Sigmoid colon (tissue), 7 donors: ENCODE data around the gene ITGA2. TPM values are rescaled to one million over a fixed set of nuclear protein-coding genes. Genes with fewer than 3 reads are reported as not detected.

Experiments used
- DNase-seq: peaks from one replicate; pipeline ENCODE4 v3.0.0-alpha.2; 2019
- H3K27ac ChIP-seq, 4 donors: fragments of 200-600 bp; sonication (generic); one replicate each; pipeline ENCODE4 v1.5.1; 2016 to 2019; ENCODE audit warnings: mild to moderate bottlenecking in 1 of 4
- H3K27me3 ChIP-seq, 3 donors: fragments of 200-600 bp; sonication (generic); one replicate each; pipeline ENCODE4 v1.5.1; 2019; ENCODE audit warnings: mild to moderate bottlenecking in 1 of 3
- H3K36me3 ChIP-seq, 4 donors: fragments of 200-600 bp; sonication (generic); one replicate each; pipeline ENCODE4 v1.5.1; 2016 to 2019
- H3K4me1 ChIP-seq, 4 donors: fragments of 200-600 bp; sonication (generic); one replicate each; pipeline ENCODE4 v1.5.1; 2017 to 2019
- H3K4me3 ChIP-seq, 4 donors: fragments of 200-600 bp; sonication (generic); one replicate each; pipeline ENCODE4 v1.5.1; 2017 to 2019; ENCODE audit warnings: mild to moderate bottlenecking in 2 of 4, moderate library complexity in 1 of 4
- H3K9me3 ChIP-seq, 4 donors: fragments of 200-600 bp in 3 of 4; sonication (generic) in 3 of 4; one replicate each; pipeline versions ENCODE4 v1.5.1 to v1.6.1; 2013 to 2019
- EP300 ChIP-seq, 4 donors: sonication (generic); formaldehyde crosslinking; IDR thresholded peaks; one replicate each; pipeline ENCODE4 v1.6.1; 2017; ENCODE audit warnings: antibody characterized with exemption in 4 of 4
- POLR2A ChIP-seq, 2 donors: fragments of 450-650 bp; IDR thresholded peaks; one replicate each; pipeline ENCODE4 v1.6.1; 2016; ENCODE audit warnings: antibody characterized with exemption in 2 of 2, mild to moderate bottlenecking in 2 of 2, moderate library complexity in 2 of 2
- POLR2AphosphoS5 ChIP-seq, 4 donors: sonication (generic); formaldehyde crosslinking; IDR thresholded peaks; one replicate each; pipeline ENCODE4 v1.6.1; 2017; ENCODE audit warnings: antibody characterized with exemption in 4 of 4
- WGBS, 2 donors: extraction: QIAGEN DNeasy Blood & Tissue Kit; methylation state at CpG; one replicate each; pipeline ENCODE4 v1.1.7; 2013; 5-methylcytosine and 5-hydroxymethylcytosine counted together
- intact Hi-C: fragments of 100-400 bp; cut with DNase I; formaldehyde crosslinking; loops from one replicate; pipeline ENCODE4 v1.15.1; 2023
- polyA plus RNA-seq, 3 donors: library from polyadenylated mRNA; stranded (reverse); fragments of 200-250 nt; gene quantifications; one replicate each; pipeline ENCODE4 v1.2.3, GENCODE V29; 2013
- total RNA-seq, 4 donors: library from RNA; depleted of rRNA; stranded (reverse); fragments of >200 nt; gene quantifications; one replicate each; pipeline ENCODE4 v1.1.0, GENCODE V29; 2016
- TF ChIP-seq, protein P1 (sequence below), 4 experiments: fragments of 450-650 bp in 3 of 4; fragments of 200-600 bp in 1 of 4; IDR thresholded peaks; one replicate each; pipeline ENCODE4 v1.5.1; 2016 to 2019; ENCODE audit warnings: antibody characterized with exemption in 4 of 4, mild to moderate bottlenecking in 3 of 4, moderate library complexity in 2 of 4
- donor health status: healthy with polysubstance abuse.
- donor health status: Bipolar disorder and iron deficiency.
- donor health status: healthy.

The ITGA2 gene
- total and polyA plus RNA-seq, 7 donors, result 0.60 to 4.9 (median 1.4) TPM

DNA sequence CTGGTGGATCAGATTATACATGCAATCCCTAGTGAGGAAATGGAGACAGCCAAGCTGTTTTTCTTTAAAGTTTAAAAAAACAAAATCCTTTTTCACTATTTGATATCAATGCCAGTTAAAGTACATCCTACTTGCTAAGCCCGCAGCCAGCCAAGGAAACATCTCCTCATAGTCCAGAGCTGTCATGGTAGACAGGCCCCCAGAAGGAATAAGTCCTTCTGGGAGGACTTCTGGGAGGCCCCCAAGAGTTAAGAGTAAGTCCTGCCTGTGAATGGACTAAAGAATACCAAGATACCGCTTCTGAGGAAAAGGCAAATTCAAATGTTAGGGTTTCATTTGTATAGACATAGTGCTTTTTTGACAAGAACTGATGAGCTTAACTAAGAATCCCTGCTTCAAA is 82.1 kb downstream of the ITGA2 start:
- Histone ChIP-seq H3K27me3 (no peaks in the 10 kb centered on the region), H3K4me1 (no peaks in the 10 kb centered on the region), H3K36me3 (peaks cover 0 to 3% (median 0%) of the 10 kb centered on the region in 4 donors), H3K9me3 (no peaks in the 10 kb centered on the region), H3K4me3 (no peak overlapping the region), H3K27ac (no peak overlapping the region)
- no peak for DNase-seq
- intact Hi-C loops, result no loop called here
- WGBS, 2 donors, result 91 to 93% methylated on average over 2 of the region's 2 CpGs
- TF ChIP-seq EP300 (IDR thresholded peaks at IDR 0.05) (no peak), POLR2A (IDR thresholded peaks at IDR 0.05) (no peak), POLR2AphosphoS5 (IDR thresholded peaks at IDR 0.05) (no peak)
- TF ChIP-seq, protein P1, sequence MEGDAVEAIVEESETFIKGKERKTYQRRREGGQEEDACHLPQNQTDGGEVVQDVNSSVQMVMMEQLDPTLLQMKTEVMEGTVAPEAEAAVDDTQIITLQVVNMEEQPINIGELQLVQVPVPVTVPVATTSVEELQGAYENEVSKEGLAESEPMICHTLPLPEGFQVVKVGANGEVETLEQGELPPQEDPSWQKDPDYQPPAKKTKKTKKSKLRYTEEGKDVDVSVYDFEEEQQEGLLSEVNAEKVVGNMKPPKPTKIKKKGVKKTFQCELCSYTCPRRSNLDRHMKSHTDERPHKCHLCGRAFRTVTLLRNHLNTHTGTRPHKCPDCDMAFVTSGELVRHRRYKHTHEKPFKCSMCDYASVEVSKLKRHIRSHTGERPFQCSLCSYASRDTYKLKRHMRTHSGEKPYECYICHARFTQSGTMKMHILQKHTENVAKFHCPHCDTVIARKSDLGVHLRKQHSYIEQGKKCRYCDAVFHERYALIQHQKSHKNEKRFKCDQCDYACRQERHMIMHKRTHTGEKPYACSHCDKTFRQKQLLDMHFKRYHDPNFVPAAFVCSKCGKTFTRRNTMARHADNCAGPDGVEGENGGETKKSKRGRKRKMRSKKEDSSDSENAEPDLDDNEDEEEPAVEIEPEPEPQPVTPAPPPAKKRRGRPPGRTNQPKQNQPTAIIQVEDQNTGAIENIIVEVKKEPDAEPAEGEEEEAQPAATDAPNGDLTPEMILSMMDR (IDR thresholded peaks at IDR 0.05), result no peak

DNA sequence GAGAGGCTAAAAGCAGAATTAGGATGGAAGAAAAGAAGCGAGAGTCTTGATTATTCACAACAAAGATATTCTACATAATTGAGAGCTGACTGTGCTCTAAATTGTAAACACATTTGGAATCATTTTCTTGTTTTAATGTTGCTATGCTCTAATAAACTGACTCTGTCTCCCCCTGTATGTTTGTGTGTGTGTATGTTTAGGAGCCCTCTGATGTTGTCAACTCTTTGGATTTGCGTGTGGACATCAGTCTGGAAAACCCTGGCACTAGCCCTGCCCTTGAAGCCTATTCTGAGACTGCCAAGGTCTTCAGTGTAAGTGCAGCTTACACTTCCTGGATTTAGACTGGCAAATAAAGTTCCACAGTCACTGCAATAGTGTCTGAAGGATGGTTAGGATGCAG is 82.6 kb downstream of the ITGA2 start:
- H3K4me1 ChIP-seq, result no peaks in the 10 kb centered on the region
- TF ChIP-seq EP300 (IDR thresholded peaks at IDR 0.05) (no peak), POLR2A (IDR thresholded peaks at IDR 0.05) (no peak), POLR2AphosphoS5 (IDR thresholded peaks at IDR 0.05) (no peak)
- TF ChIP-seq, protein P1 (IDR thresholded peaks at IDR 0.05), result no peak
- H3K9me3 ChIP-seq, result no peaks in the 10 kb centered on the region
- DNase-seq, result no peak
- no peak overlapping the region for H3K27ac ChIP-seq
- 81 to 85% methylated on average over 2 of the region's 2 CpGs for WGBS, 2 donors
- H3K4me3 ChIP-seq, result no peak overlapping the region
- H3K36me3 ChIP-seq, result peaks cover 0 to 3% (median 0%) of the 10 kb centered on the region in 4 donors
- no peaks in the 10 kb centered on the region for H3K27me3 ChIP-seq
- intact Hi-C loops, result no loop called here

DNA sequence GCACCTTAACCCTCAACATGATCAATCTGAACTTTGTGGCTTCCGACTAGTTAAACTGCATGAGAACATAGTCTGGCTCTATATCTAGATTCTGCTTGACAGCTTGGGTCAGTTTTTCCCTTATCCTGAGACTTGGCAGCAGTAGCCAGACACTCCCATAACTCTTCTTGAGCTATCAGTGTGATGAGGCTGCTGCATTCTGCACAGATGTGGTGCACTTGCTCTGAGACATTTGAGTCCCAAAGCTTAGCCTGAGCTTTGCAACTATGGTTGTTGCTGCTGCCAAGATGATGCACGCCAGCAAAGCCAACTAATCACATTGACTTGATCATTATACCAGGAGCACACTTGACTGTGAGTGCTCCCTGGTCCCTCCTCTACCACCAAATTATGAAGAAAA is 84.2 kb downstream of the ITGA2 start:
- no peak overlapping the region for H3K27ac ChIP-seq
- H3K4me3 ChIP-seq, result no peak overlapping the region
- no peak for DNase-seq
- no peaks in the 10 kb centered on the region for H3K9me3 ChIP-seq
- H3K4me1 ChIP-seq, result no peaks in the 10 kb centered on the region
- TF ChIP-seq, protein P1 (IDR thresholded peaks at IDR 0.05), result no peak
- TF ChIP-seq EP300 (IDR thresholded peaks at IDR 0.05) (no peak), POLR2A (IDR thresholded peaks at IDR 0.05) (no peak), POLR2AphosphoS5 (IDR thresholded peaks at IDR 0.05) (no peak)
- H3K36me3 ChIP-seq, result peaks cover 0 to 3% (median 0%) of the 10 kb centered on the region in 4 donors
- 80 to 88% methylated on average over 2 of the region's 2 CpGs for WGBS, 2 donors
- intact Hi-C loops, result no loop called here
- no peaks in the 10 kb centered on the region for H3K27me3 ChIP-seq

DNA sequence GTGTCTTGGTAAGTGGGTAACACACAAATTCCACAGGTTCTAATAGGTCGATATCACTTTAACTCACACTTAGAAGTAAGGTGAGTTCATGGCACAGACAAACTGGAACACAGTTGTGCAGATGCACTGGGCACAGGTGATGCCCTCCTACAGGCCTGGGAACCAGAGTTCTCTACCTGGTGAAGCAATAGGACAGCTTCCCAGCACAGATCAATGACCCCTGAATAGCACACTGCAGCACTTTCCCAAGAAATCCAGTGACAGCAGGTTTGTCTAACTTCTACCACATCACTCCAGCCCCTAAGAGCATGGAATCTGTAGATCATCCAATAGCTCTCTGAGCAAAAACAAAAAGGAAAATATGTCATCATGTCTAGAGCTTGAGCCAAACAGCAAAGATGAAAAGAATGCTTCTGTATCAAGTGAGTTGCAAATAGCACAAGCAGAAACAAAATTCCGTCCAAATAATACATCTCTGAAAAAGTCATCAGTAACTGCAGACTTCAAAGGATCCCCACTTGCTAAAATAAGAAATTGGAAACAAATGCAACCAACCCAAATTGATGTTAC is 86.9 kb downstream of the ITGA2 start:
- WGBS, 2 donors, result 86 to 94% methylated on average over 2 of the region's 2 CpGs
- TF ChIP-seq POLR2AphosphoS5 (IDR thresholded peaks at IDR 0.05) (no peak), EP300 (IDR thresholded peaks at IDR 0.05) (no peak), POLR2A (IDR thresholded peaks at IDR 0.05) (no peak)
- TF ChIP-seq, protein P1 (IDR thresholded peaks at IDR 0.05), result no peak
- intact Hi-C loops, result no loop called here
- Histone ChIP-seq H3K4me3 (no peak overlapping the region), H3K27me3 (no peaks in the 10 kb centered on the region), H3K36me3 (peaks cover 0 to 3% (median 0%) of the 10 kb centered on the region in 4 donors), H3K9me3 (no peaks in the 10 kb centered on the region), H3K4me1 (no peaks in the 10 kb centered on the region), H3K27ac (no peak overlapping the region)
- DNase-seq, result no peak

DNA sequence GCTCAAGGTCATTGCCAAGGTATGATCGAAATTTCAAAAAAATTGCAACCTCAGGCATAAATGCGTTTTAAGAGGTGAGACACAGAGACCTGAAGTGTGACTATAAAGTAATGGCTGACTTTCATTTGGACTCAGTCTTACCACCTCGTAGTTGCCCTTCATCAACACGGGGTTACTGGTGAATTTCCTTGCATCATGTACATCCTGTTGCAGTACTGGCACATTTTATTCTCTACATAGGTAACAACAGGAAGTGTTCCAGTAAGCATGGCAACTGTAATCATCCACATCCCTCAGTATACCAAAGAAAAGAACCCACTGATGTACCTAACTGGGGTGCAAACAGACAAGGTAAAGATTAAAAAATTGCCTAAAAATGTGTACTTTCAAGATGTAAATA is 91.1 kb downstream of the ITGA2 start:
- 85 to 88% methylated on average over 4 of the region's 4 CpGs for WGBS, 2 donors
- DNase-seq, result no peak

More for the DNA sequence above, 91.1 kb downstream of the ITGA2 start:
- Histone ChIP-seq H3K36me3 (no peaks in the 10 kb centered on the region), H3K9me3 (no peaks in the 10 kb centered on the region), H3K27me3 (no peaks in the 10 kb centered on the region), H3K4me3 (no peak overlapping the region), H3K27ac (no peak overlapping the region), H3K4me1 (no peaks in the 10 kb centered on the region)
- TF ChIP-seq, protein P1 (IDR thresholded peaks at IDR 0.05), result no peak
- TF ChIP-seq EP300 (IDR thresholded peaks at IDR 0.05) (no peak), POLR2A (IDR thresholded peaks at IDR 0.05) (no peak), POLR2AphosphoS5 (IDR thresholded peaks at IDR 0.05) (no peak)
- intact Hi-C loops, result no loop called here
